Measurements from ENCODE around the gene PPM1L.

- TF ChIP-seq USF2 (IDR thresholded peaks at IDR 0.05; ENCODE audit: borderline replicate concordance, low read depth, low read length) (no peak), CBX5 (IDR thresholded peaks at IDR 0.05; ENCODE audit: low read depth) (no peak), GABPA (IDR thresholded peaks at IDR 0.05; ENCODE audit: low read depth) (no peak), CTCF (IDR thresholded peaks at IDR 0.05 in 2 of 3, conservative IDR thresholded peaks at IDR 0.05 in 1 of 3; ENCODE audit: control insufficient read depth in 2 of 3, extremely low read depth in 1 of 3, insufficient read depth in 1 of 3, low read depth in 3 of 3, low read length in 3 of 3) (no peak), YY1 (IDR thresholded peaks at IDR 0.05; ENCODE audit: low read depth, low read length) (no peak), BHLHE40 (IDR thresholded peaks at IDR 0.05; ENCODE audit: borderline replicate concordance in 1 of 2, low read depth in 2 of 2, low read length in 1 of 2) (no peak), POLR2AphosphoS5 (IDR thresholded peaks at IDR 0.05; ENCODE audit: low read length) (no peak), POLR2A (IDR thresholded peaks at IDR 0.05; ENCODE audit: low read depth, low read length) (no peak), PBX3 (IDR thresholded peaks at IDR 0.05; ENCODE audit: insufficient replicate concordance, low read depth, low read length) (no peak), HCFC1 (IDR thresholded peaks at IDR 0.05; ENCODE audit: low read length) (no peak), ZNF24 (IDR thresholded peaks at IDR 0.05) (no peak)
Measured at GRCh38 chr3:160771811-160772459, 15.9 kb downstream of the PPM1L start.

All from GM12878 (cell line).